SHP77 (cell line): Measurements from ENCODE around the gene PBX2.
"Not testable (repeated sequence)": the region's sequence is repeated elsewhere in the genome, so short reads cannot be mapped to it uniquely, and the experiment has no call there.

ENCODE experiments used
- DNase-seq, 2 experiments: peaks; one replicate each; lab custom pipeline; 2025; lab: John Stamatoyannopoulos, UW

PBX2 gene

GRCh38 chr6:32202186-32202585, 12.2 kb upstream of the PBX2 start:
- DNase-seq: no peak

GRCh38 chr6:32200711-32201475, 10.9 kb upstream of the PBX2 start:
- DNase-seq: no peak

- DNase-seq: no peak
Observed at GRCh38 chr6:32198866-32199265, 8.9 kb upstream of the PBX2 start.

- DNase-seq: no peak
Observed at GRCh38 chr6:32198345-32198696, 8.3 kb upstream of the PBX2 start.

GRCh38 chr6:32196682-32197616, 6.9 kb upstream of the PBX2 start:
- DNase-seq: peak in 1 of 2 experiments; percentile 8

GRCh38 chr6:32195902-32196681, 6.1 kb upstream of the PBX2 start:
- peak; percentile 87 to 90 for DNase-seq

- peak; percentile 98 to 100 for DNase-seq
Observed at GRCh38 chr6:32195652-32195901, 5.6 kb upstream of the PBX2 start.

- DNase-seq: peak in 1 of 2 experiments; percentile 4
Observed at GRCh38 chr6:32194825-32195651, 5.0 kb upstream of the PBX2 start.

- no peak for DNase-seq
Observed at GRCh38 chr6:32194388-32194787, 4.4 kb upstream of the PBX2 start.

GRCh38 chr6:32193096-32193495, 3.1 kb upstream of the PBX2 start:
- DNase-seq: not testable (repeated sequence)

- peak; percentile 41 to 86 for DNase-seq
Observed at GRCh38 chr6:32192608-32193039, 2.6 kb upstream of the PBX2 start, which contains the start of gene GPSM3. Gene GPSM3 (minus strand): TSS chr6:32192643. CDS start chr6:32192513, 130 bp downstream.

- DNase-seq: no peak
Observed at GRCh38 chr6:32191696-32192607, 1.9 kb upstream of the PBX2 start.

- no peak for DNase-seq
Observed at GRCh38 chr6:32190911-32191677, 1.1 kb upstream of the PBX2 start.

- no peak for DNase-seq
Observed at GRCh38 chr6:32189742-32190053, 304 bp downstream of the PBX2 start.

- DNase-seq: no peak
Observed at GRCh38 chr6:32189069-32189741, 797 bp downstream of the PBX2 start.

- DNase-seq: no peak
Observed at GRCh38 chr6:32188381-32189068, 1.5 kb downstream of the PBX2 start.

GRCh38 chr6:32187725-32188380, 2.1 kb downstream of the PBX2 start:
- not testable (repeated sequence) for DNase-seq
